NT2/D1 (cell line): ENCODE measurements around the gene OPCML.

Source experiments
- SUZ12 ChIP-seq: IDR thresholded peaks from 2 replicates; pipeline ENCODE4 v1.6.1; 2011; ENCODE audit not compliant: insufficient read length, insufficient read depth; ENCODE audit errors: extremely low read depth
- YY1 ChIP-seq: IDR thresholded peaks from 2 replicates; pipeline ENCODE4 v1.6.1; 2011; ENCODE audit not compliant: insufficient read length, insufficient read depth
- ZNF274 ChIP-seq: IDR thresholded peaks from 2 replicates; pipeline ENCODE4 v1.6.1; 2011; ENCODE audit warnings: mild to moderate bottlenecking, low read depth, low read length

- TF ChIP-seq YY1 (no peak), ZNF274 (no peak), SUZ12 (no peak)
Observed at GRCh38 chr11:132742929-132743328, 789.4 kb downstream of the OPCML start.
